Stimulated activated CD8-positive, alpha-beta memory T cell treated with anti-CD3 and anti-CD28 coated beads, Interleukin-4, amount 100 ng/mL, for 24 hours (primary cell): ENCODE measurements around the gene TMEM63B.
"Not testable (repeated sequence)": the region's sequence is repeated elsewhere in the genome, so short reads cannot be mapped to it uniquely, and the experiment has no call there.

ENCODE experiments used
- DNase-seq: peaks from one replicate; pipeline ENCODE4 v3.0.0-alpha.2; 2020; ENCODE audit warnings: low read depth

Gene TMEM63B

DNA sequence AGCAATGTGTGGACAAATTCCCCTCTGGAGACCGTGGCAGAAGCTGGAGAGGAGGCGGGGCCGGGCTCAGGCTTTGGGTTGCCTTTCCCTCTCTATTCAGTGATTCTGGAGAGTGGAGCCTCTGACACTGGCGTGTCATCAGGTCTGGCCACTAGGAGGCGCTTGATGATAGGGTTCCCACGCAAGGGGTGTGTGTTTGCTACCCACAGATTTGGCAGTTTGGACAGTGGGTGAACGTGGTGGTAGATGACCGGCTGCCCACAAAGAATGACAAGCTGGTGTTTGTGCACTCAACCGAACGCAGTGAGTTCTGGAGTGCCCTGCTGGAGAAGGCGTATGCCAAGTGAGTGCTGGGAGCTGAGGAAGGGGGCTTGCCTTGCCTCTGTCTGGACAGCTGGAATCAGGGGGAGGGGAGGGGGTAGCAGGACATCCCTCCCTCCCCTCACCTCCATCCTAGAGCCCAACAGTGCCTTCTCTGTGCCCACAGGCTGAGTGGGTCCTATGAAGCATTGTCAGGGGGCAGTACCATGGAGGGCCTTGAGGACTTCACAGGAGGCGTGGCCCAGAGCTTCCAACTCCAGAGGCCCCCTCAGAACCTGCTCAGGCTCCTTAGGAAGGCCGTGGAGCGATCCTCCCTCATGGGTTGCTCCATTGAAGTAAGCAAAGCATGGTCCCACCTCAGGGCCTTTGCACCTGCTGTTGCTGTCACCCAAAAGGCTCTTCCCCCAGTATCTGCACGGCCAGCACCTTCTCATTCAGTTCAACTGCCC lies 45.6 kb downstream of the TMEM63B start:
- DNase-seq = peak; percentile 65

DNA sequence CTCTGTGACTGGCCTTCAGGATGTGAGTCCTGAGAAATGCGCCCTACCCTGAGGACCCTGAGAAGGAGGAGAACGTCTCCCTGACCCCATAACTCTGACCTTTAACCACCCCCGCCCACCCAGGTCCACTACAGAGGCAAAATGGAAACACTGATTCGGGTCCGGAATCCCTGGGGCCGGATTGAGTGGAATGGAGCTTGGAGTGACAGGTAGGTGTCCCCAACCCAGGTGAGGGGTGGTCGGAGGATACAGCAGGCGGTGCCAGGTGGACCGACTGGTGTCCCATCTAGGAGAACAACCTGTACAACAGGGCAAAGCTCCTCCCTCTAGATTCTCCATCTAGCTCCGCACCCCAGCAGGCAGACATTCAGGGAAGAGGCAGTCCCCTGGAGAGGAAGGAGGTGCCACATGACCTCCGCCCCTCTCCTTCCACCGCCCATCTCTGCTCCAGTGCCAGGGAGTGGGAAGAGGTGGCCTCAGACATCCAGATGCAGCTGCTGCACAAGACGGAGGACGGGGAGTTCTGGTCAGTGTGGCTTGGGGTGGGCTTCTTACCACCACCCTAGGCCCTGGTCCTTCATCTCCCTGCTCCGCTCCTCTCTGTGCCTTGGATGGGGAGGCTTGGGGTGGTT lies 48.9 kb downstream of the TMEM63B start:
- no peak for DNase-seq

DNA sequence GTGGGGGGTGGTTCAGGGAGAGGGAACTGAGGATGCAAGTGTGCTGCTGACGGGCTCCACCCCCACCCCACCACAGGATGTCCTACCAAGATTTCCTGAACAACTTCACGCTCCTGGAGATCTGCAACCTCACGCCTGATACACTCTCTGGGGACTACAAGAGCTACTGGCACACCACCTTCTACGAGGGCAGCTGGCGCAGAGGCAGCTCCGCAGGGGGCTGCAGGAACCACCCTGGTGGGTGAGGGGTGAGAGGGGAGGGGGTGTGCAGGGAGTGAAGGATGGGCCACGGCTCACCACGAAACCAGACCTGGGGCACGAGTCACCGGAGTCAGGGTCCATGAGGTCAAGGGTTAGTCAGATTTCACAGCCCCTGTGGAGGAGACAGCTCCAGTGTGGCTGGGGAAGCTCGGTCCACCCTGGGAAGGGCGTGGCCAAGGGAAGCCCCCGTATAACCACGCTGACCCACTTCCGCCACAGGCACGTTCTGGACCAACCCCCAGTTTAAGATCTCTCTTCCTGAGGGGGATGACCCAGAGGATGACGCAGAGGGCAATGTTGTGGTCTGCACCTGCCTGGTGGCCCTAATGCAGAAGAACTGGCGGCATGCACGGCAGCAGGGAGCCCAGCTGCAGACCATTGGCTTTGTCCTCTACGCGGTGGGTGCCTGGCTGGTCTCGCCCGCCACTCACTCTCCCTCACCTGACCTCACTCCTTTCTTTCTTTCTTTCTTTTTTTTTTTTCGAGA lies 49.6 kb downstream of the TMEM63B start:
- no peak for DNase-seq

DNA sequence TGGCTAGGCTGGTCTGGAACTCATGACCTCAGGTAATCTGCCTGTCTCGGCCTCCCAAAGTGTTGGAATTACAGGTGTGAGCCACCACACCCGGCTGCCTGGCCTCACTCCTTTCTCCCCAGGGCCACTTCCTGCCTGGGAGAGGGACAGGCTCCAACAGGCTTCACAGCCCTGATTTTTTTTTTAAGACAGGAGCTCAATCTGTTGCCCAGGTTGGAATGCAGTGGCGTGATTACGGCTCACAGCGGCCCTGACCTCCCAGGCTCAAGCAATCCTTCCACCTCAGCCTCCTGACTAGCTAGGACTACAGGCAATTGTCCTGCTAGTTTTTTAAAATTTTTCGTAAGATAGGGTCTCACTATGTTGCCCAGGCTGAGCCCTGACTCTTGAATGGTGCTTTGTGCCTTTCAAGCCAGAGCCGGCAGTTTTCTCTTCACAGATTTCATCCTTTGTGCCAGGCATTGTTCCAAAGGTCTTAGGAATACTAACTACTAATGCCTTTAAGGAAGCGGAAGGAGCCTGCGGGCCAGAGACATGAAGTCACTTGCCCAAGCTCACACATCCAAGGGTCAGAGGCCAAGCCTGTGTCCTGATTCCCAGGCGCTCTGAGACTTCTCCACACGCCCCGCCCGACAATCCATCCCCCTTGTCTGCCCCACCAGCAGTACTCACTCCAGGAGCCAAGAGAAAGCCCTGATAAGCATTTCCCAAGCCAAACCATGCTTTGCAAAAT lies 50.5 kb downstream of the TMEM63B start:
- DNase-seq = no peak

DNA sequence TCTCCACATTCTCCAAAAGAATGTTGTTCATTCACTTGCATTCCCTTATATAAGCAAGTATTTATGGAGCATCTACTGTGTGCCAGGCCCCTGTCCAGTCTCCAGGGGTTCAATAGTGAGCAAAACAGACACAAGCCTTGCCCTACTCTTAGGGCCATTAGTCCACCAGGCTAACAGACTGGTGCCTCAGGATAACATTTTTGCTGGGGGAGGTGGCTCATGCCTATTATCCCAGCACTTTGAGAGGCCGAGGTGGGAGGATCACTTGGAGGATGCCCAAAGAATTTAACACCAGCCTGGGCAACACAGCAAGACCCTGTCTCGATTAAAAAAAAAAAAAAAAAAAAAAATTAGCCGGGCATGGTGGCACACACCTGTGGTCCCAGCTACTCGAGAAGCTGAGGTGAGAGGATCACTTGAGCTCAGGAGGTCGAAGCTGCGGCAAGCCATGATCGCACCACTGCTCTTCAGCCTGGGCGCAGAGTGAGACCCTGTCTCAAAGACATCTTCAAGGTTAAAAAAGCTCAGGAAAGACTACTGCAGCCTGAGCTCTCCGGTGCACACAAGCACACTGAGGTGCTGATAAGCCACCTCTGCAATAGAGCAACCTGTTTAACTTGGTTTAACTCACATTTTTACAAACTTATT lies 51.2 kb downstream of the TMEM63B start:
- no peak for DNase-seq

DNA sequence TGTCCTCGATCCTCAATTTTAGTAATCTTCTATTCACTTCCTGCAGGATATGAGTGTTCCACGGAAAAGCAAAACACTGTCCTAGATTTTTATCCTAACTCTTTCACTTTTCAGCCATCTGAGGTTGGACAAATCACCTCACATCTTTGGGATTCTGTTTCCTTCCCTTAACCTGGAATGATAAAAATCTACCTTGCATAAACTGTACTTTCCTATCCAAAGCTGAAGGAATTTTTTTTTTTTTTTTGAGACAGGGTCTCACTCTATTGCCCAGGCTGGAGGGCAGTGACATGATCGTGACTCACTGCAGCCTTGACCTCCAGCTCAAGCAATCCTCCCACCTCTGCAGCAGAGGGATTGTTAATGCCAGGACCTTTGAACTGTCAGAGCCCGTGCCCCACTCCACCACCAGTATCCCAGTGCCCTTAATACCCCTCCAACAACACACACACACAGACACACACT lies 51.8 kb downstream of the TMEM63B start:
- no peak for DNase-seq

DNA sequence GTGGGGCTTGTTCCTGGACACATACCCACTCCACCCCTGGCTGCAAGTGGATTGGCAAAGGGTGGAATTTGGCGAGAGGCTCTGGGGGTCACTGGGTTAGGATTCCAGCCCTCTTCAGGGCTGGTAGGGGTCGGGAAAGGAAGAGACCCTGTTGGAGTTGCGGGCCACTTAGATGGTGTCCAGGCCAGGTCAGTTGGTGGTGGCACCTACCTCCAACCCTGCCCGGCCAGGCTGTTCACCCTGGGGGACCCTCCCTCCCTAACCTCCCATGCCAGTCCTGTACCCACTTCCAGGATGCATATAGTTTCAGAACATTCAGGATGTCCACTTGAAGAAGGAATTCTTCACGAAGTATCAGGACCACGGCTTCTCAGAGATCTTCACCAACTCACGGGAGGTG lies 52.3 kb downstream of the TMEM63B start:
- DNase-seq = no peak

DNA sequence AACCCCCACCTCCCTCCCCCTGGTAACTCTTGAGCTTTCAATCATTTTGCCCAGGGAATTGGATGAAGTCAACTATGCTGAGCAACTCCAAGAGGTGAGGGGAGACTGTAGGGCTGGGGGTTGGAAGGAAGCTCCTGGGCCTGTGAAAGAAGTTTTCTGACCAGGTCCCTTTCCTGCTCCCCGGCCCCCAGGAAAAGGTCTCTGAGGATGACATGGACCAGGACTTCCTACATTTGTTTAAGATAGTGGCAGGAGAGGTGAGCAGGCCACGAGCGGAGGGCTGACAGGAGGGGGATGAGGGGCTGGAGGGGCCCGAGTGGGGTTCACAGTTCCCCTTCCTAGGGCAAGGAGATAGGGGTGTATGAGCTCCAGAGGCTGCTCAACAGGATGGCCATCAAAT lies 53.1 kb downstream of the TMEM63B start:
- DNase-seq = no peak

DNA sequence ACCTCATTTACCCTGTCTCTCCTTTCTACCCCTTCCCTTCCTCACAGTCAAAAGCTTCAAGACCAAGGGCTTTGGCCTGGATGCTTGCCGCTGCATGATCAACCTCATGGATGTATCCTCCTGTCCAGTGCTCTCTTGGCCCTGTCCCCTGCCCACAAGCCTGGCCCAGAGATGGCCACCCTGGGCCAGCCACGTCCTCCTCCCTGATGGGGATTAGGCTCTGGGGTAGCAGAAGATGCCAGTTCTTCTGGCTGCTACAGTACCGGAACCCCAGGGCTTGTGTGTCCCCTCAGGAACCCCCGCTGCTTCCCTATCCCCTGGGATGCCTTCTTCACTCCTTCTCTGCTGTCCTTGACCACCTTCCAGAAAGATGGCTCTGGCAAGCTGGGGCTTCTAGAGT lies 53.5 kb downstream of the TMEM63B start:
- DNase-seq = no peak

DNA sequence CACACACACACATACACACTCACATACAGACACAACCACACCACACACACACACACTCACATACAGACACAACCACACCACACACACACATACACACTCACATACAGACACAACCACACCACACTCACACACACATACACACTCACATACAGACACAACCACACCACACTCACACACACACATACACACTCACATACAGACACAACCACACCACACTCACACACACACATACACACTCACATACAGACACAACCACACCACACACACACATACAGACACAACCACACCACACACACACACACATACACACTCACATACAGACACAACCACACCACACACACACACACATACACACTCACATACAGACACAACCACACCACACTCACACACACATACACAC lies 54.4 kb downstream of the TMEM63B start:
- not testable (repeated sequence) for DNase-seq

DNA sequence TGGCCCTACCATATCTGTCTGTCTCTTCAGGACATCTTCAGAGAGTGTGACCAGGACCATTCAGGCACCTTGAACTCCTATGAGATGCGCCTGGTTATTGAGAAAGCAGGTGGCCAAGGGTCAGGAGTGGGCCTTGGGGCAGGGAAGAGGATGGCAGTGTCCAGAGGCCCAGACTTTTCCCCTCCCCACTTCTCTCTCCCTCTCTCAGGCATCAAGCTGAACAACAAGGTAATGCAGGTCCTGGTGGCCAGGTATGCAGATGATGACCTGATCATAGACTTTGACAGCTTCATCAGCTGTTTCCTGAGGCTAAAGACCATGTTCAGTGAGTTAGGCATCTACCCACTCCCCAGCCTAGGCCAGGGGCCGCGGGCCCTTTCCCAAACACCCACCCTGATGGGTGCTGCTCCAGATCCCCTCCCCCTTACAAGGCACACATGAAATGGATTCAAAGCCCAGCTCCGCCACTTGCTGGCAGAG lies 55.6 kb downstream of the TMEM63B start:
- no peak for DNase-seq

DNA sequence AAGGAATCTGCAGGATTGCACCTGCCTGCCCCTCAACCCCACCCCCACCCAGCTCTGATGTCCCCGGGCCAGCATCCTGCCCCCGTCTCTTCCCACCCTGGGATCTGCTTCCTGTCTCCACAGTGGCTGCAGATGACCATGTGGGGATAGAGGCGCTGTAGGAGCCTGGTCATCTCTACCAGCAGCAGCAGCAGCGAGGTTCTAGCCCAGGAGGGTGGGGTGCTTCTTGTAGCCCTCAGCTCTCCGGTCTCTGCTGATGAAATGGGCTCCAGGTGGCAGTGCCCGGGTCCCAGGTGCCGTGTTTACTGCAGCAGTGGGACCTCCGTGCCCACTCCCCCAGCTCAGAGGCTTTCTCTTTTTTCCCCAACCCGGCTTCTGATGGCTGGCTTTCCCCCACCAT lies 56.4 kb downstream of the TMEM63B start:
- DNase-seq = no peak

DNA sequence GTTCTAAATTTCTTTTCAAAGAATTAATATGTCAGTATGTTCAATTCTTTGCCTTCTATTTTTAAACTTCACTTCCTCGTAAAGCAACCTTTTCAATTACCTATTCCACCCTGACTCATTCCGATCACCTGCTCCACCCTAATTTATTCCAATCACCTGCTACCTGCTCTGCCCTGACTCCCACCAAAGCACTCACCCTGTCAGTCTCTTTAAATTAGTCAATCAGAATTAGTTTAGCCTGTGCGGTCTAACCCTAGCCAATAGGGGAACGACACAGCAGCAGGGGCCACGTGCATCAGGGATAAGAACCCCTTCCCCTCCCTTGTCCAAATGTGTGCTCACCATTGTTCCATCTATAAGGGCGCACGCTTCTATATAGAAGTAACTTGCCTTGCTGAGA lies 58.0 kb downstream of the TMEM63B start:
- not testable (repeated sequence) for DNase-seq

DNA sequence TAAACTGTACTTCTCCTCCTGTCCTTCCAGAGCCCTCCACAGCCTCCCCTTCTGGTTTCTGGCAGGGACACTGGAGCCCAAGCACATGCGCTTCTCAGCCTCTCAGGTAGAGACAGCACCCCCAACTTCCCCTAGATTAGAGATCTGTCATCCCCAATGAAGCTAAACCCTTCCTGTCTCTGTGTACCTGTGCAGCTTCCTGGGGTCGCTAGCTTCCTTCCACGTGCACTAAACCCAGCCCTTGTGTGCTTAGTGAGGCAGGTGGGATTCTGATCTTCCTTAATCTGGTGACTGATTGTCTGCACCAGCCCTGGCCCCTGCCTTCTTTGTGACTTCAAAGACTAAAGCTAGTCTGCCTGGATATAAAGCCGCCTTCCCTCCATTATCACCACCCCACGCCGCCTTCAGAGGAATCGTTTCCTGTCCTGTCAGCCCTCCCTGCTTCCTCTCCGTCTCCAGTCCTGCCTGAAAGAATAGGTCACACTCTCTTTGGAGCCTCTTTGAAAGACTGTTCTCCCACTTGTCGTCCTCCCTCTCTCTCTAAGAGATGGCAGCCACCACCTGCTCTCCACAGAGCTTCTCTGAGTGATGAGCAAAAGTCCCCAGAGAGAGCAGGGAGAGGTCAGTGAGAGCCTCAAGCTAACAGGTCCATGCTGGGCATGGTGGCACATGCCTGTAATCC lies 58.7 kb downstream of the TMEM63B start:
- no peak for DNase-seq

DNA sequence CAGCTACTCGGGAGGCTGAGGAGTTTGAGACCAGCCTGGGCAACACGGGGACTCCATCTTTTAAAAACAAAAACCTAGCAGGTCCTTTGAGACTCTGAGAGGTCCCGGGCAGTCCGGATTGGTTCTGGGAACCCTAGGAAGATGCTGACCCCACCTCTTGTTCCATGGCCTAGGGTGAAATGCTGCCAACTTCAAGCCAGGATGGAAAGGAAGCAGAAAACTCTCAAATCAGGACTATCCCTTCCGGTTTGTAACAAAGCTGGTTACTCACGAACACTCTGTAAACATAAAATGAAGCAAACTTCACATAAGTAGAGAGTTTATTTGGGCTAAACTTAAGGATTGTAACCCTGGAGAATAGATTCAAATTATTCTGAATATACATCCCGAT lies 59.3 kb downstream of the TMEM63B start:
- DNase-seq = no peak

DNA sequence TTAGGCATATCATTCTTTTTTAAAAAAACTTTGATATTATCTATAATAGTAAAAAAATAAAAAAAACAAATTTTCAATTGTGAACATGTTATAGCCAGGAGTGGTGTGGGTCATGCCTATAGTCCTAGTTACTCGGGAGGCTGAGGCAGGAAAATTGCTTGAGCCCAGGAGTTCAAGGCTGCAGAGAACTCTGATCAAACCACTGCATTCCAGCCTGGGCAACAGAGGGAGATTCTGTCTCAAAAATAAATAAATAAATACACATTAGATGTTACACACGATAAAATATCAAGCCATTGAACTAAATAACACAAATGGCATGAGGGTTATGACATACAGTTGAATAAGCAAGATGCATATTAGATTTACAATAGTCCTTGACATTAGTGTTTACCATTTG lies 61.5 kb downstream of the TMEM63B start:
- DNase-seq = no peak

DNA sequence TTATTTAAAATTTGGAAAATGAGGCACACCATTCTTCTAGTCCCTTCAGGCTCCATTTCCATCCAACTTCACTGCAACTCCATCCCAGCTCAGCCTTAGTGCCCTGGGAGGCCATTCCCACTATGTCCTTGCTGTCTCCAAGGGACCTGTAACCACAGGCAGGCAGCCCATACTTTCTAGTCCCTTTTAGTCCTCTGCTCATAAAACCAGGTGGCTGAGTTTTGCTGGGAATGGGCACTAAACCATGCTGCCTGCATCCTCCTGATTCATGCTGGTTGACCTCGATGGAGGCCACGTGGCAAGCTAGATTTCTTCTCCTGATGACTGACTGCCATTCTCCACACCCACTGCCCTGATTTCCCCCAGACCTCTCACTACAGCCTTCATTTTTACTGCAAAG lies 61.9 kb downstream of the TMEM63B start:
- DNase-seq = no peak

DNA sequence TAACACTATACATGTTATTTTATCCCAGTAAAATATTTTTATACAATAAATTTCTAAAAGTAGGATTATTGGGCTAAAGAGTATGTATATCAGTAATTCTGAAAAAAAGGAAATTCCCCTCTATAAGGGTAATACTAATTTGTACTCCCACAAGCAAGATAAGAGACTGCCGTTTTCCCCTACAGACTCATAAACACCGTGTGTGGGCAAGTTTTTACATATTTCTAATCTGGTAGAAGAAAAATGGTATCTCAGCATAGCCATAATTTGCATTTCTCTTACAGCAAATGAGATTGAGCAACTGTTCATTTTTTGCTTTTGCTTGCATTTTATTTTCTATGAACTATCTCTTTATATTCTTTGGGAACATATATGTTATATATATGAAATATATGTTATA lies 63.4 kb downstream of the TMEM63B start:
- DNase-seq = no peak

DNA sequence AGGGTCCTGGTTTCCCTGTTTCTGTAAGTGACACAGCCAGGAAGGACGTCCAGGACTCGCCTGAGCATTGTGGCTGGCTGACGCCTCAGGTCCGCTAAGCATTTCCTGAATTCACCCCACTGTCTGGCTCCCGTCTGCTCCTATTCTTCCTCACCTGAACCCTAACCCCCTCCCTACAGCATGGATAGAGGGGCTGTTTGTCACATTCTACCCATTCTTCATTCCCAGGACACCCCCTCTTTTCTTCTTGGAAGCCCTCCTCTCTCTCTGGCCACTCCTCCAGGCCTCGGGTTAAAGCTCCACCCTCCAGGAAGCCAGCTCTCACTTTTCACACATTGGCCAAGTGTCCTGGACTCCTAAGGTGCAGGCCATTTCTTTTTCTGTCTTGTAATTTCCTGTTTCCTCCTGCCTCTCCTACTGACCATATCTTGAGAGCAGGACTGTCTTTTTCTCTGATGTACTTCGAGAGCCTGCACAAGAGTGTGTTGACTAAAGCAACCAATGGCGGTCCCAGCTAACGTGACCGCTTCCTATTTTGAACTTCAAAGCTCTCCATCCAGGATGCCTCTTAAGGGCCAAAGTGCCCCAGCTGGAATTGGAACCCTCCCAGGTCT lies 65.2 kb downstream of the TMEM63B start:
- DNase-seq = no peak

DNA sequence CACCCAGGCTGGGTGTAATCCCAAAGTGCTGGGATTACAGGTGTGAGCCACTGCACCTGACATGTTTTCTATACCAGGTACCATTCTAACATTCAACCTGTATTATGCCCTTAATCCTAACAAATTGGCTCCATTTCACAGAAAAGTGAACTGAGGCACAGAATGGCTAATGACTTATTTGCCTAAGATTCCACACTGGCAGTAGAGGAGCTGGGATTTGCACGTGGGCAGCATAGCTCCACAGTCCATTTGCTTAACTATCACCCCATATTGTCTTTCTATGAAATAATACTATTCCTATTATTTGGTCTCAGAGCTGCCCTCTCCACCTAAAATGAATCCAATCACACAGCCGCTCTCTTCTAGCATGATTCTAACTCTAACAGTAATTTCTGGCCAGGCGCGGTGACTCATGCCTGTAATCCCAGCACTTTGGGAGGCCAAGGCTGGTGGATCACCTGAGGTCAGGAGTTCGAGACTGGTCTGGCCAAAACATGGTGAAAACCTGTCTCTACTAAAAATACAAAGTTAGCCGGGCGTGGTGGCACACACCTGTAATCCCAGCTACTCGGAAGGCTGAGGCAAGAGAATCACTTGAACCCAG lies 66.1 kb downstream of the TMEM63B start:
- DNase-seq = no peak
